ENCODE results near the gene SLC17A8. TPM values are rescaled to one million over a fixed set of nuclear protein-coding genes. Genes with fewer than 3 reads are reported as not detected.

SLC17A8 gene
- total and polyA plus RNA-seq, 4 donors: 0.08 to 3.9 (median 0.24) TPM

GRCh38 chr12:100326208-100326607, 30.7 kb upstream of the SLC17A8 start:
- H3K9me3 ChIP-seq (ENCODE audit: control insufficient read depth in 4 of 4, low read length in 3 of 4): no peaks in the 10 kb centered on the region
- no peak overlapping the region for H3K4me3 ChIP-seq (ENCODE audit: low read depth in 1 of 3, low read length in 3 of 3)
- H3K4me1 ChIP-seq (ENCODE audit: control insufficient read depth in 4 of 4, insufficient read depth in 4 of 4, low read length in 3 of 4): no peaks in the 10 kb centered on the region
- H3K9ac ChIP-seq (ENCODE audit: low read depth in 1 of 2, low read length in 2 of 2): no peak overlapping the region
- H3K36me3 ChIP-seq (ENCODE audit: control insufficient read depth in 4 of 4, insufficient read depth in 3 of 4, low read depth in 1 of 4, low read length in 3 of 4): peaks cover 5 to 27% (median 20%) of the 10 kb centered on the region in 4 donors
- no peak for DNase-seq (ENCODE audit: low spot score)
- TF ChIP-seq RXRA (IDR thresholded peaks at IDR 0.05) (no peak), NR2F2 (IDR thresholded peaks at IDR 0.05) (no peak), ATF3 (IDR thresholded peaks at IDR 0.05) (no peak), REST (IDR thresholded peaks at IDR 0.05) (no peak), FOXA2 (IDR thresholded peaks at IDR 0.05) (no peak), HNF4A (conservative IDR thresholded peaks at IDR 0.05) (no peak), FOXA1 (IDR thresholded peaks at IDR 0.05) (no peak), GABPA (IDR thresholded peaks at IDR 0.05 in 1 of 2, conservative IDR thresholded peaks at IDR 0.05 in 1 of 2) (no peak), RAD21 (IDR thresholded peaks at IDR 0.05) (no peak), EGR1 (IDR thresholded peaks at IDR 0.05; ENCODE audit: low read depth in 2 of 2) (no peak), CTCF (IDR thresholded peaks at IDR 0.05; ENCODE audit: low read depth, low read length, missing input control) (no peak), ZBTB33 (IDR thresholded peaks at IDR 0.05) (no peak), TAF1 (conservative IDR thresholded peaks at IDR 0.05) (no peak)
- H3K27ac ChIP-seq (ENCODE audit: low read depth in 1 of 2, low read length in 2 of 2): no peak overlapping the region
- H3K27me3 ChIP-seq (ENCODE audit: control insufficient read depth in 4 of 4, insufficient read depth in 4 of 4, low read length in 3 of 4): no peaks in the 10 kb centered on the region

GRCh38 chr12:100329800-100330199, 27.1 kb upstream of the SLC17A8 start:
- Histone ChIP-seq H3K9ac (ENCODE audit: low read depth in 1 of 2, low read length in 2 of 2) (no peak overlapping the region), H3K36me3 (ENCODE audit: control insufficient read depth in 4 of 4, insufficient read depth in 3 of 4, low read depth in 1 of 4, low read length in 3 of 4) (peaks cover 2 to 30% (median 20%) of the 10 kb centered on the region in 4 donors), H3K27ac (ENCODE audit: low read depth in 1 of 2, low read length in 2 of 2) (no peak overlapping the region), H3K9me3 (ENCODE audit: control insufficient read depth in 4 of 4, low read length in 3 of 4) (no peaks in the 10 kb centered on the region), H3K4me3 (ENCODE audit: low read depth in 1 of 3, low read length in 3 of 3) (no peak overlapping the region), H3K27me3 (ENCODE audit: control insufficient read depth in 4 of 4, insufficient read depth in 4 of 4, low read length in 3 of 4) (no peaks in the 10 kb centered on the region), H3K4me1 (ENCODE audit: control insufficient read depth in 4 of 4, insufficient read depth in 4 of 4, low read length in 3 of 4) (no peaks in the 10 kb centered on the region)
- TF ChIP-seq ATF3 (IDR thresholded peaks at IDR 0.05) (no peak), HNF4A (conservative IDR thresholded peaks at IDR 0.05) (no peak), RXRA (IDR thresholded peaks at IDR 0.05) (no peak), ZBTB33 (IDR thresholded peaks at IDR 0.05) (no peak), HNF4G (IDR thresholded peaks at IDR 0.05) (no peak), CTCF (IDR thresholded peaks at IDR 0.05; ENCODE audit: low read depth, low read length, missing input control) (no peak), SP1 (IDR thresholded peaks at IDR 0.05) (no peak), JUND (IDR thresholded peaks at IDR 0.05) (no peak), GABPA (IDR thresholded peaks at IDR 0.05 in 1 of 2, conservative IDR thresholded peaks at IDR 0.05 in 1 of 2) (no peak), RAD21 (IDR thresholded peaks at IDR 0.05) (no peak), TAF1 (conservative IDR thresholded peaks at IDR 0.05) (no peak), MAX (IDR thresholded peaks at IDR 0.05) (no peak)
- no peak for DNase-seq (ENCODE audit: low spot score)
- WGBS: 96% methylated on average over 2 of the region's 2 CpGs

Data from liver (tissue), 9 donors.